Measurements from ENCODE around the gene UMAD1.

Gene UMAD1

DNA sequence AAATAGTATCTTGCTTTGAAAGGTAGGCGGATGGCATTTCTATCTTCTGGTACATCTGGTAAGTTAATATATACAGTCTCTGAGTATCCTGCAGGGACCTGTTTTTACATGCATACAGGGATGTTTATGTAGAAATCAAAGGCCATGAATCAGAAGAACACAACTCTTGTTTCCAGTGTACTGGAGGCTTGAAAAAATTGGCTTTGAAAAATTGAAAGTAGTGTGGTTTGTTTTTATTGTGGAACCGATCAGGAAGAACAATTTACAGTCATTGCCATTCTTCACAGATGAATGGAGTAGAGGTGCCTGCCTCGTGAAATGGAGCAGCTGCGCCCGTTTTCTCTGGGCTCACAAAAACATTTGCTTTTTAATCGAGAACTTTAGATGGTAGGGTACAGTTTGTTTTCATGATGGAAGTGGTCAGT lies 131.9 kb downstream of the UMAD1 start:
- no peak for DNase-seq (ENCODE audit: low read depth in 1 of 2, low spot score in 1 of 2)
- TF ChIP-seq GABPA (IDR thresholded peaks at IDR 0.05; ENCODE audit: low read depth): no peak
- no peak for TF ChIP-seq POLR2AphosphoS5 (IDR thresholded peaks at IDR 0.05; ENCODE audit: low read depth)
- TF ChIP-seq SPI1 (IDR thresholded peaks at IDR 0.05; ENCODE audit: borderline replicate concordance, low read depth): no peak
- TF ChIP-seq, protein P1, sequence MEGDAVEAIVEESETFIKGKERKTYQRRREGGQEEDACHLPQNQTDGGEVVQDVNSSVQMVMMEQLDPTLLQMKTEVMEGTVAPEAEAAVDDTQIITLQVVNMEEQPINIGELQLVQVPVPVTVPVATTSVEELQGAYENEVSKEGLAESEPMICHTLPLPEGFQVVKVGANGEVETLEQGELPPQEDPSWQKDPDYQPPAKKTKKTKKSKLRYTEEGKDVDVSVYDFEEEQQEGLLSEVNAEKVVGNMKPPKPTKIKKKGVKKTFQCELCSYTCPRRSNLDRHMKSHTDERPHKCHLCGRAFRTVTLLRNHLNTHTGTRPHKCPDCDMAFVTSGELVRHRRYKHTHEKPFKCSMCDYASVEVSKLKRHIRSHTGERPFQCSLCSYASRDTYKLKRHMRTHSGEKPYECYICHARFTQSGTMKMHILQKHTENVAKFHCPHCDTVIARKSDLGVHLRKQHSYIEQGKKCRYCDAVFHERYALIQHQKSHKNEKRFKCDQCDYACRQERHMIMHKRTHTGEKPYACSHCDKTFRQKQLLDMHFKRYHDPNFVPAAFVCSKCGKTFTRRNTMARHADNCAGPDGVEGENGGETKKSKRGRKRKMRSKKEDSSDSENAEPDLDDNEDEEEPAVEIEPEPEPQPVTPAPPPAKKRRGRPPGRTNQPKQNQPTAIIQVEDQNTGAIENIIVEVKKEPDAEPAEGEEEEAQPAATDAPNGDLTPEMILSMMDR (IDR thresholded peaks at IDR 0.05; ENCODE audit: insufficient read depth, low read length): no peak
- Histone ChIP-seq H3K27me3 (ENCODE audit: insufficient read depth, poor library complexity, severe bottlenecking) (no peaks in the 10 kb centered on the region), H3K4me3 (replicated peaks; ENCODE audit: insufficient read depth, low read length) (no peak overlapping the region), H3K27ac (replicated peaks) (no peak overlapping the region)

DNA sequence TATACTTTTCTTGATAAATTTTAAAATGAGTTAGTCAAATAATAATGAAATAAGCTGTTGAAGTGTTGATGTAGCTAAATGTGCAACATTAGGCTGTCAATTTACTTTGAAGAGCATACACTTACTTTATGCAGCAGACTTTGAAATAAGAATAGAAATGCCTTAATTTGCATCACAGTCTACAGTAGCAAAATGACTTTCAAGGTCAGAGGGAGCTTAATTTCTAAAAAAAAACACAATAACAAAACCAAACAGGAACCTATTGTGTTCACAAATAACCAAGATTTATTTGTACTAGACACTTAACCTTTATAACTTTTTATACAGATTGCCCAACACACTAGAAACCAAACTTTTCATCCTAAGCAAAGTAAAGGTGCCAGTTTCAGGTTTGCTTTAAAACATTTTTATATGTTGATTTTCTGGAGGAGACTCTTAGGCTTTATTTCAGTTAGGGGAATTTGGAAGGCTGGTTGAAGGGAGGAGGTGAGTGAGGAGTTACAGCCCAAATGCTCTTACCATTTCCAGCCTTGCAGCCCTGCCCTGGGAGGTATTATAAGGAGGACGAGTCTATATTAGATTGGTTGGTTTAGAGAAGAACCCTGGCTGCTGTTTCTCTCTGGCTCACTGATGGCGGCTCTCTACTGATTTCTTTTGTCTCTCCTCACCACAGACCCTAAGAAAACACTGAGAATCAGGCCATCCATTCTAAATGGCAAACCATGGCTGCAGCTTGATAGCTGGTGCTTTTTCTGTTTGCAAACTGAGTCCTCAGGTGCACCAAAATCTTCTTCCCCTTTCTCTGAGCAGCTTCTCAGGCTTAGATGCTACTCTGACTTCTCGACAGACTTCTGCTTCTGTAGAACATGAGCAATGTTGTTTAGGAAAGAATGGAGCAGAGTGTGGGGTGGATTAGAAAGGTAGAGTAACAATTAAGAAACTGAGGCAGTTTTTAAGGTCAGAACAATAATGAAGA lies 133.1 kb downstream of the UMAD1 start:
- TF ChIP-seq SPI1 (IDR thresholded peaks at IDR 0.05; ENCODE audit: borderline replicate concordance, low read depth): 0 out of 2 replicates have a peak, but pooled peaks have one; percentile 13
- TF ChIP-seq POLR2AphosphoS5 (IDR thresholded peaks at IDR 0.05; ENCODE audit: low read depth): no peak
- TF ChIP-seq GABPA (IDR thresholded peaks at IDR 0.05; ENCODE audit: low read depth): no peak
- TF ChIP-seq REST (IDR thresholded peaks at IDR 0.05; ENCODE audit: insufficient replicate concordance, low read depth): no peak
- TF ChIP-seq, protein P1 (IDR thresholded peaks at IDR 0.05; ENCODE audit: insufficient read depth, low read length): no peak
- DNase-seq (ENCODE audit: low read depth in 1 of 2, low spot score in 1 of 2): no peak

DNA sequence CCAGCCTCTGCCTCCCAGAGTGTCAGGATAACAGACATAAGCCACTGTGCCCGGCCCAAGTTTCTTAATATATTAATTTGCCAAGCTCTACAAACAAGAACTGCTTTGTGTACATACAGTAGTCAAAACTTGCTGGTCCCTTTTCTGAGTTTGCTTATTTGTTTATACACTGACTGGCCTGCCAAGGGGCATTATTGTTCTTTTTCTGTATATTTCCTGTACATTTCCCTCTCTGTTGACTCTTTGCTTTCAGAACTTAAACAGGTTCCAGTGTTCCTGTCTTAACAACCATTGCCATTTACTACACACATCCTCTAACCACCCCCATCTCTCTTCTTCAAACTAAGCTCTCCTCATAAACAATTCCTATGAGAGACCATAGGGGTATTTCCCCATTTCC lies 139.3 kb downstream of the UMAD1 start:
- no peaks in the 10 kb centered on the region for H3K27me3 ChIP-seq (ENCODE audit: insufficient read depth, poor library complexity, severe bottlenecking)
- no peak overlapping the region for H3K4me3 ChIP-seq (replicated peaks; ENCODE audit: insufficient read depth, low read length)
- no peak for DNase-seq (ENCODE audit: low read depth in 1 of 2, low spot score in 1 of 2)
- H3K27ac ChIP-seq (replicated peaks): no peak overlapping the region
- TF ChIP-seq SPI1 (IDR thresholded peaks at IDR 0.05; ENCODE audit: borderline replicate concordance, low read depth) (no peak), GABPA (IDR thresholded peaks at IDR 0.05; ENCODE audit: low read depth) (no peak)
- TF ChIP-seq, protein P1 (IDR thresholded peaks at IDR 0.05; ENCODE audit: insufficient read depth, low read length): no peak

More for the DNA sequence above, 133.1 kb downstream of the UMAD1 start:
- Histone ChIP-seq H3K27me3 (ENCODE audit: insufficient read depth, poor library complexity, severe bottlenecking) (no peaks in the 10 kb centered on the region), H3K4me3 (replicated peaks; ENCODE audit: insufficient read depth, low read length) (no peak overlapping the region), H3K27ac (replicated peaks) (no peak overlapping the region)

GRCh38 chr7:7783001-7783400 lies 142.4 kb downstream of the UMAD1 start:
- Histone ChIP-seq H3K27me3 (ENCODE audit: insufficient read depth, poor library complexity, severe bottlenecking) (no peaks in the 10 kb centered on the region), H3K4me3 (replicated peaks; ENCODE audit: insufficient read depth, low read length) (no peak overlapping the region), H3K27ac (replicated peaks) (no peak overlapping the region)
- TF ChIP-seq, protein P1 (IDR thresholded peaks at IDR 0.05; ENCODE audit: insufficient read depth, low read length): no peak
- TF ChIP-seq POLR2AphosphoS5 (IDR thresholded peaks at IDR 0.05; ENCODE audit: low read depth) (no peak), GABPA (IDR thresholded peaks at IDR 0.05; ENCODE audit: low read depth) (no peak), SPI1 (IDR thresholded peaks at IDR 0.05; ENCODE audit: borderline replicate concordance, low read depth) (no peak), REST (IDR thresholded peaks at IDR 0.05; ENCODE audit: insufficient replicate concordance, low read depth) (no peak)
- no peak for DNase-seq (ENCODE audit: low read depth in 1 of 2, low spot score in 1 of 2)

Measured in HL-60 (cell line).